B cell (primary cell): ENCODE measurements around the gene GOLPH3.

ENCODE experiments used
- EZH2 ChIP-seq: IDR thresholded peaks from 2 replicates; pipeline ENCODE4 v1.6.1; 2012; ENCODE audit warnings: borderline replicate concordance, low read depth, mild to moderate bottlenecking, moderate library complexity, low read length; ENCODE audit not compliant: insufficient read depth, poor library complexity, severe bottlenecking
- TF ChIP-seq, protein P1 (sequence below): fragments of 200-600 bp; IDR thresholded peaks from one replicate; pipeline ENCODE4 v1.8.0; 2022; ENCODE audit warnings: antibody characterized with exemption, mild to moderate bottlenecking

DNA sequence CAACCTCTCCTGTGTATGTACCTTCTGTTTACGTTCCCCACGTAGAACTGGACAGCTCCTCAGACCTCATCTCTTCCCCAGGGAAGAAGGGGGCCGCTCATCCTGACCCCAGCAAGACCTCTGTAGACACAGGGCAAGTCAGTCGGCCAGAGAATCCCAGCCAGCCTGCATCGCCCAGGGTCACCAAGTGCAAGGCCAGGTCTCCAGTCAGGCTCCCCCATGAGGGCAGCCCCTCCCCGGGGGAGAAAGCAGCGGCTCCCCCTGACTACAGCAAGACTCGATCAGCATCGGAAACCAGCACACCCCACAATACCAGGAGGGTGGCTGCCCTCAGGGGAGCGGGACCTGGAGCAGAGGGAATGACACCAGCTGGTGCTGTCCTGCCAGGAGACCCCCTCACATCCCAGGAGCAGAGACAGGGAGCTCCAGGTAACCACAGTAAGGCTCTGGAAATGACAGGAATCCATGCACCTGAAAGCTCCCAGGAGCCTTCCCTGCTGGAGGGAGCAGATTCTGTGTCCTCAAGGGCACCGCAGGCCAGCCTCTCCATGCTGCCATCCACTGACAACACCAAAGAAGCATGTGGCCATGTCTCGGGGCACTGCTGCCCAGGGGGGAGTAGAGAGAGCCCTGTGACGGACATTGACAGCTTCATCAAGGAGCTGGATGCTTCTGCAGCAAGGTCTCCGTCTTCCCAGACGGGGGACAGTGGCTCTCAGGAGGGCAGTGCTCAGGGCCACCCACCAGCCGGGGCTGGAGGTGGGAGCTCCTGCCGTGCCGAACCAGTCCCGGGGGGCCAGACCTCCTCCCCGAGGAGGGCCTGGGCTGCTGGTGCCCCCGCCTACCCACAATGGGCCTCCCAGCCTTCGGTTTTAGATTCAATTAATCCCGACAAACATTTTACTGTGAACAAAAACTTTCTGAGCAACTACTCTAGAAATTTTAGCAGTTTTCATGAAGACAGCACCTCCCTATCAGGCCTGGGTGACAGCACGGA, 86.7 kb downstream of the GOLPH3 start:
- TF ChIP-seq, protein P1, sequence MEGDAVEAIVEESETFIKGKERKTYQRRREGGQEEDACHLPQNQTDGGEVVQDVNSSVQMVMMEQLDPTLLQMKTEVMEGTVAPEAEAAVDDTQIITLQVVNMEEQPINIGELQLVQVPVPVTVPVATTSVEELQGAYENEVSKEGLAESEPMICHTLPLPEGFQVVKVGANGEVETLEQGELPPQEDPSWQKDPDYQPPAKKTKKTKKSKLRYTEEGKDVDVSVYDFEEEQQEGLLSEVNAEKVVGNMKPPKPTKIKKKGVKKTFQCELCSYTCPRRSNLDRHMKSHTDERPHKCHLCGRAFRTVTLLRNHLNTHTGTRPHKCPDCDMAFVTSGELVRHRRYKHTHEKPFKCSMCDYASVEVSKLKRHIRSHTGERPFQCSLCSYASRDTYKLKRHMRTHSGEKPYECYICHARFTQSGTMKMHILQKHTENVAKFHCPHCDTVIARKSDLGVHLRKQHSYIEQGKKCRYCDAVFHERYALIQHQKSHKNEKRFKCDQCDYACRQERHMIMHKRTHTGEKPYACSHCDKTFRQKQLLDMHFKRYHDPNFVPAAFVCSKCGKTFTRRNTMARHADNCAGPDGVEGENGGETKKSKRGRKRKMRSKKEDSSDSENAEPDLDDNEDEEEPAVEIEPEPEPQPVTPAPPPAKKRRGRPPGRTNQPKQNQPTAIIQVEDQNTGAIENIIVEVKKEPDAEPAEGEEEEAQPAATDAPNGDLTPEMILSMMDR, result no peak
- TF ChIP-seq EZH2, result no peak
